NCI-H2029 treated with DMSO at 0.1 percent for 48 hours (cell line): ENCODE measurements around the gene NPY1R.

ENCODE experiments used
- DNase-seq: peaks from one replicate; lab custom pipeline; 2025; lab: John Stamatoyannopoulos, UW

NPY1R gene

GRCh38 chr4:163279713-163280112 lies 52.7 kb downstream of the NPY1R start:
- DNase-seq = no peak

GRCh38 chr4:163274861-163275260 lies 57.5 kb downstream of the NPY1R start:
- DNase-seq = no peak
